ENCODE measurements around the gene CCDC12.

Gene CCDC12

GRCh38 chr3:46935168-46935858 is 41.2 kb downstream of the CCDC12 start:
- DNase-seq = no peak

DNA sequence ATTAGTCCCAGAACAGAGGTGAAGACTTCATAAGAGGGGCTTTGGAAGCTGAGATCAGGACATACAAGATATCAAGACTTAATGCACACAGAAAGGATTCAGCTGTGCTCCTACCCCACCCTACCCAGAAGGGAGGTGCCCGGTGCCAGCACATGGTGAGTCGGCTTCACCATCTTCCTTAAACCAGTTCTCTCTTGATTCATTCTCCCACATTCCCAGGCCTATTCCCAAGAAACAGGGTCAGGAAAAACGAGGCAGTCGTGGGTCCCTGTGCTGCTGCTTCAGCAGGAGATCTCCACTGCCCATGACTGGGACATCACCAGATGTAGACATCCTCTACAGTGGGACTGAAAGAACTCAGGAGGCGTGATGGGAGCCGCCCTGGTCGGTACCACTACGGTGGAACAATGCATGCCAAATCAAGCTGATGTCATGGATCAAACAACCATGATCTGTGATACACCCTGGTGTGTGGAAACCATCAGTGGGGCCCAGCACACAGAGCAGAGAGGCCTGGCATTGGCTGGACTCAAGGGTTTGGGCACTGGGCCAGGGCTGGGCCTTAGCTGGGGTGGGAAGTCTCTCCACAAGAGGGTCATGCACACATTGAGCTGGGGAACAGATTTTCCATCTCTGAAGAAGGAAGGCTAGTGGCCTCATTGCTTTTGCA is 41.9 kb downstream of the CCDC12 start:
- DNase-seq = no peak

DNA sequence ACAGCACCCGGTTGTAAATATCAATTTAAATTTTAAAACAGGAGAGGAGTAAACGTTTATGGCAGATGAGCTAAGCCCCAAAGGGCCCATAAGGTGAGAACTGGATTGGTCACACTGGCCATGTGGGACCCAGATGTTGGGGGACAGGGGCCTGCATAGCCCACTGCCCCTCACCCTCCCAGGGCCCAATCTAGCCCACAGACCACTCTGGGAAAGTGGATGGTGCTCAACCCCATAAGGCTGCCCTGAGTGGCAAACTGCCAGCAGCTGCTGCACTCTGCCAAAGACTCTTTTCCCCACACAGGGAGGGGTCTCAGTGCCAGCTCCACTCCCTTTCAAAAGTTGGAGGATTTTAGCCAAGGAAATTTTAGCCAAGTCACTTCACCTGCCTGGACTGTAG is 42.5 kb downstream of the CCDC12 start:
- no peak for DNase-seq

- no peak for DNase-seq
These were observed 43.3 kb downstream of the CCDC12 start for GRCh38 chr3:46933261-46933660.

GRCh38 chr3:46932455-46933225 is 43.9 kb downstream of the CCDC12 start:
- DNase-seq = no peak

- no peak for DNase-seq
These were observed 44.8 kb downstream of the CCDC12 start for GRCh38 chr3:46931631-46932331.

DNA sequence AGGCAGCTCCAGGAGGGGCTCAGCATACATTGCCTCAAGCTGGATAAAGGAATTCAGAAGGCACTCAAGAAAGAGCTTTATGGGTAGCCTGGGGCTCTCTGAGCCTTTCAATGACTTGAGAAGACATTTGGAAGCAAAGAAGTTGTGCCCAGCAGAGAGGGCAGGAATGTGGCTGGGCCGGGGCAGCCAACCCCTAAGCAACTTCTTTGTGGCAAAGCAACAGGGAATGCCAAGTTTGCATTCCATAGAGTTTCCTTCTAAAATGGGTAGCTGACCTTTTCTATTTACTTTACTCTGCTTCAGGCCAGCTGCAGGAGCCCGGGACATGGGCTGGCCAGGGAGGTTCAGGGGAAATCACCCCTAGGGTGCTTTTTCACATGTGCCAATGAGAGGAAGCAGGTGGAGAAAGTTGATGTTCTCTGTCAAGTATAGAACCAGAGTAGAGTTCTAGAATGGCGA is 45.6 kb downstream of the CCDC12 start:
- DNase-seq = no peak

DNA sequence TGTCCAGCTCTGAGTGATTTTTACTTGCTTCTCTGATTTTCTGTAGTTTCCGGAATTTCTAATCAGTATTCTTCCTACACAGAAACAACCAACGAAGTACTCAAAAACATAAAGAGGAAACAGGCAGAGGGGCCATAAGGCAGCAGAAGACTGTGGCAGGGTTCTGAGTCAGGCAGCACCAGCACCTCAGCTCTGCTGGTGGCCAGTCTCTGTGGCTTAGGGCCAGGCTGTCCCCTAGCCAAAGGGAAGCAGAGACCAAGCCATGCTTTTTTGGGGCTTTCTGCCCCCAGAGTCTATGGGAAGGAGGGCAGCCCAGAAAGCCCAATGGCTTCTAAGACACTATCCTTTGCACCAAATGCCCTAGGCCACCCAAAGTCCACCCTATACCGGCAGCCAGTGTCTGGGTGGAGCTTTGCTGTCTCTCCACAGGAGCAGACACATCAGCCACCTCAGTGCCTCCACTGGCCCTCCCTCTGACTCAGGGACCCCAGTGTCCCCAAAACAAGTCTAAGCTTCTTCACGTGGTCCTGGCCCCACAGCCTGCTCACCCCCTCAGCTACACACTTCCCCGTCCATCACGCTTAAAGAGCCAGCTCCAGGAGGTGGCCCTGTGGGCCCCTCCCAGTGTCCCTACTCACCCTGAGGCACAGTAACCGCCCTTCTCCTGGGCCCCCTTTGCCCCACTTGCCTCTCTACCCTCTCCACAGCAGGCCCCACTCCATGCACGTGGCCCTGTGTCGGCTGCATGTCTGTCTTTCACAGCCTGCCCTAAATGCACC is 46.2 kb downstream of the CCDC12 start:
- DNase-seq = no peak

- DNase-seq = no peak
These were observed 47.2 kb downstream of the CCDC12 start for GRCh38 chr3:46929324-46929723.

DNA sequence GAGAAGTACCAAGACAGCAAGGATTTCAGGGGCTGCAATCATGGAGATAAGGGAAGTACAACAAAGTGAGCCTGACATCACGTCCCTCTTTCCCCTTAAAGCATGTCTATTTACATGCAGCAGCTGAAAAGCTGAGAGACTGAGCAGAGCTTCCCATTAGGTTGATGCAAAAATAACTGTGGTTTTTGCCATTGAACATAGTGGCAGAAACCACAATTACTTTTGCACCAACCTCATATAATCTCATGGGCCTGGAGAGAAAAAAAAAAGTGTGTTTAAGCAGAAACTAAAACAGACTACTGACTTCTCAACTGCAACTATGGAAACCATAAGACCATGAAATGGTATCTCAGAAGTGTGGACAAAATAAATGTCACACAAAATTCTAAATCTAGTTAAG is 48.3 kb downstream of the CCDC12 start:
- DNase-seq = no peak

DNA sequence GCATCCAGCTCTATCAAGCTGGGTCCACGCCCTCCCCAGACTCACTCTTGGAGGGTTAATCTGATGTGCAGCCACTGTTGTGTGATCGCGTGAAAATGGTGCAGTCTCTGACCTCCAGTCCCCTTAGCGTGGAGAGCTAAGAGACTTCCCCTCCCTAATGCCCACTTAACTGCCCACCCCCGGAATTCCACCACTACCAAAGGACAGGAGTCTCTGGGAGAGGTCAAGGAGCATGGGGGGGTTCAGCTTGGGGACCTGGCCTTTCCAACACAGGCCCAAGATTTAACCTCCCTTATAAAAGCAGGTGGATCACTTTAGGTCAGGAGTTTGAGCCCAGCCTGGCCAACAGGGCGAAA is 48.8 kb downstream of the CCDC12 start:
- DNase-seq = no peak

DNA sequence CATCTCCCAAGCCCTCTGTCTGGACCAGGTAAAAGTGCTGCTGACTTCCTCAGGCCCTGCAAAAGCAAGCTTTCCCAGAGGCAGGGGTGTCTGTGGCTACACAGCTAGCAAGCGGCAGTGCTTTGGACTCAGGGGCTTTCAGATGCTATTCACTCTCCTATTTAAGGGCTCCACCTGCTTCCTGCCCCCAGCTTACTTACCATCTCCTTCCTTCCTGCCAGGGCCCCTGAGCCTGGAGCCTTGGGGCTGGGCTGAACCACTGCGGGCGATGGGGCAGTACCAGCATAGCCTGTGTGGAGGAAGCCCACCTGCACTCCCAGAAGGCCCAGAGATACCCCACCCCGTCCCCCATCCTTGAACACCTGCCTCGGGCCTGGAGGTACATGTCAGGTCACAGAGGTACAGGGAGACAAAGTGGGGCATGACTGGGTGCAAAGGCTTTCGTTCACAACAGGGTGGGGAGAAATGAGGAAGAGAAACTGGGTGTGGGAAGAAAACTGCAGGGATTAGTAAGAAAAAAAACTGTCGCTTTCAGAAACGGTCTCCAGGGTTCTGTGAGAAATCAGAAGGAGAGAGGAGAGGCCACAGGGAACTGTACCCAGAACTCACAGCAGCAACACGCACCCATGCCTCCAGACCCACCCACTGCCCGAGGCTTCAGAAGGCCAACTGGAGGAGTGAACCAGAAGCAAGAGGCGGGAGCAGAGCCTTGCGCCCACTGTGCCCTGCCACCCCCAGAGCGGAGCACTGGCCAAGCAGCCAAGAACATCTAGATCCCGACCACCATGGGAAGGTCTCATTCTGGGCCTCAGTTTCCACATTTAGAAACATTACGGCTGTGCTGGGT is 49.5 kb downstream of the CCDC12 start:
- DNase-seq = no peak

GRCh38 chr3:46926447-46926846 is 50.1 kb downstream of the CCDC12 start:
- no peak for DNase-seq

DNA sequence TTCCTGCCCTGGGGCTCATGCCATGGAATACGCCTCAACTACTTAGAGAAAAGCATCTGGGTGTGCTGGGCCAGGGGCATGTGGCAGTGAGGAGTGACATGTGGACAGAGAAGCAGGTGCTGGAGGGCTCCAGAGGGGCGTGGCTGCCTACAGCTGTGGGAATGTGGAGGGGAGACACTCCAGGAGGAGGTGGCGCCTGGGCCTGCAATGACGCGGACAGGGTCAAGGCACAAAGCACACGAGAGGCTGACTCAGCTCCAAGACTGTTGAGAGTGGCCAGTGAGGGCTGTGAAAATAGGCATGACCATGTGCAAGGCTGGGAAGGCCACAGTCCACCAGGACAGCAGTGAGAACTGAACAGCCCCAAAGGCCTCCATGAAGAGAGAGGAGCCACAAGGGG is 50.5 kb downstream of the CCDC12 start:
- no peak for DNase-seq

GRCh38 chr3:46925585-46925934 is 51.0 kb downstream of the CCDC12 start:
- DNase-seq = no peak

DNA sequence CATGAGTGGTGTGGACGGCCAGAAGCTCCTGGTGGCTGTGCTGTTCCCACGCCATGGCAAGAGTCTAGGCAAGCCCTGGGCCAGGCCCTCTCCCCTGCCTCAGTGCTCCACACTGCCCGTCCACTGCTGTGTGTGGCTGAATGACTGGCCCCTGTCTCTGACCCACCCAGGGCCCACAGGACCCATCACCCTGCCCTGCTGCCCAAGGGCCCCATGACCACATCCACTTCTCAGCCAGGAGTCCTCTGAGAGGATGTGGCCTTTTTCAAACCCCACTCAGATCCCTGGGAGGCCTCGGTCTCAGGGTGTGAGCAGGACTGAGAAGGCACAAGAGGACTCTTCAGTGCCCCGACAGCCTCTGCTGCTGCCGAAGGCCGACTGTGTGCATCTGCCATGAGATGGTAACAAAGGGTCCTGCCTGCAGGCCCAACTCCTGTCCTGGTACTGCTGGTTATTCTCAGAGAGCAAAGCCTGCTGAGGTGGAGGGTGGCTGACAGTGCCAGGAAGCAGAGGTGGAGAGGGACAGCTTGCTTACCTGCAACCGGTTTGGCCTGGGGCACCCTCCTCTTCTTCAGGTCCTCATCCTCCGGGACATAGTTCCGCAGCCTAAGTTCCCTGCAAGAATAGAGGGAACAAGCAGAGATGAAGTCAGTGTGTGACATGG is 51.5 kb downstream of the CCDC12 start:
- no peak for DNase-seq

GRCh38 chr3:46923559-46924350 is 52.8 kb downstream of the CCDC12 start:
- no peak for DNase-seq

DNA sequence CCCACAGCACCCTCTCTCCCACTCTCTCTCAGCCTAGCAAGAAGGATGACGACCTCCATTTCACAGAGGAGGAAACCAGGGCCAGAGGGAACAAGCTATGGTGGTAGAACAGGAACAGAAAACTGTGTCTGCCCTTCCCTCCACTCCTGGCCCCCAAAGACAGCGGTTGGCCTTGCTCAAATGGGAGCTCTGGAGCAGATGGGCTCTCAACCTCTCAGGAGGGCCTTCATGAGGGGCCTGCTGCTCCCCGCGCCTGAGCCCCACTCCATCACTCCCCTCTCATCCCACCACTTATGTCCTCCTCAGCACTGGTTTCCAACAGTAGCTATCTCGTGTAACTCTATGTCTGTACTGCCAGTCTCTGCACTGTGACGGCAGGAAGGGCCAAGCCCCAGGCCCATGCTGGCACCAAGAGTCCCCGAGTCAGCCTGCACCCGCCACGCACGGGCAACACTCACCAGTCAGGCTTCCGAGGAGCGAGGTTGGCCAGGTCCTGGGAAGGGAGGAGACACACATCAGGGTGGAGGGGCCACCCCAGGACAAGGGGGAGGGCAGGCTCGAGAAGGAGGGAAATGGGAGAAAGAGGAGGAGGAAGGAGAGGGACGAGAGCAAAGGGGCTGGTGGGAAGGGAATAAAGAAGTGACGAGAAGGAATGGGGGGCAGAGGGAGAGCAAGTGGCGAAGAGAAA is 53.5 kb downstream of the CCDC12 start:
- DNase-seq = no peak

DNA sequence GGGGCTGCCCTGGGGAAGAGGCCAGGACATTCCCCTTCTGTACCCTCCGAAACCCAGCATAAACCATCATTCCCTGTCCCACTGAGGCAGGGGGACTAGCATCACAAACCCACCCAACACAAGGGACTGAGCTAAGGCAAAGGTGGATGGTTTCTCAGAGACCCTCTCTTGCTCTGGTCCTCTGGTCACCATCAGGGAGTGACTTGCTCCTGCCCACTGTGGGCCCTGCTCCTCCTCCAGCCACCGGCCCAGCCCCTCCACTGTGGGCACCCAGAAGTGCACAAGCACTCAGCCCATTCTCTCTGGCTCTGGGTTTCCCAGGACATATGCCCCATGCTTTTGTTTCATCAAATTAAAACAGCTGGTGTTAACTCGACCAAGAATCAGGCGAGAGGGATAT is 54.1 kb downstream of the CCDC12 start:
- no peak for DNase-seq

DNA sequence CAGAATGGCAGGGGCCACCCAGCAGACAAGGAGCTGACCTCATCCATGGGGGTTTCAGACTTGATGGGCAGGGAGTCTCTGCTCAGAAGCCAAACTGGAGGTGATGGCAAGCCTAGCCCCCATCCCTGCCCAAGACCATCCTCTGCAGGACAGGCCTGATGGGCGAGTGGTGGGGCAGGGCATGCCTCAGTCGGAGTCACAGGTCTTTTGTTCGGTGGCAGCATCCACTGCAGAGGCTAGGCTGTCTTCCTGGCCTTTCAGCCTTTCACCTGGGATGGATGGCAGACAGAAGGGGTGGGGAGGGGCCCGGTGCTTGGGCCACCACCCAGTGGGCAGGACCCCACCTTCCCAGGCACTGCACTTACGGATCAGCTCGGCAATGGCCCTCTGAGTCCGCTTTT is 54.7 kb downstream of the CCDC12 start:
- no peak for DNase-seq
